ENCODE measurements around the gene FAT2.

DNA sequence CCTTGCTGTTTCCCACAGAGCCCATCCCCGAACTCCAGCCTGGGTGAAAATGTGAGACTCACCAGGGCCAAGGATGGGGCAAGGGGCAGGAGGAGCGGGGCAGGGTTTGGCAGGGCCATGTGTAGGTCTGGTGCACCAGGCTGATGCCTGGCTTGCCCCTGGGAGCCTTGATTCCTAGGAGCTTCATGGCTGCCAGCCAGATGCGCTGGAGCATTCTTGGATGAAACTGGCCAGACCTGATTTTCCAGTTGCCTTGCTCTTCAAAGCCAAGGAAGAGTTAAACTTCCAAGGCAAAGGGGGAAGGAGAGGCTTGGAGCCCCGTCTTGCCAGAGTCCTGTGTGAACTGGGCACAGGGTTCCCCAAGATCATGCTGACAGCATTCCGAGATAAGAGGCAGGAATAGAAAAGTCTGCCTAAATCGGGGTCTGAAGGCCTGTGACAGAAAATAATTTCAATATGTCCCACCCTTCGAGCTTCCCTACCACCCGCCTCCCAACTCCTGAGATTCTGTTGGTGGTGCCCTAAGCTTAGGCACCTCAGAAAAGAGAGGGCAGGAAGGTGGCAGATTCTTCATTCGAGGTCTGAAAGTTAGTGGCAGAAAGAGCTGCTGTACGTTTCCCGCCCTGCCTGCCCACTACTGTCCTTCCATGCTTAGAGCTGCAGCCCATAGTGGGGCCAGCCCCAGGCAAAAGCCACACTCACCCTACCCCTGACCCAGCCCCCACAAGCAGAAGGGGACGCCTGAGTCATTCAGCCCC, 20.4 kb downstream of the FAT2 start:
- TF ChIP-seq POLR2A (IDR thresholded peaks at IDR 0.05; ENCODE audit: low read depth, low read length) (no peak), SP1 (IDR thresholded peaks at IDR 0.05; ENCODE audit: low read depth, low read length) (no peak), JUND (IDR thresholded peaks at IDR 0.05; ENCODE audit: low read depth, low read length) (no peak), NFIC (IDR thresholded peaks at IDR 0.05; ENCODE audit: low read depth, low read length) (no peak), EZH2 (IDR thresholded peaks at IDR 0.05; ENCODE audit: borderline replicate concordance, control insufficient read depth, low read depth, low read length) (no peak), BMI1 (IDR thresholded peaks at IDR 0.05; ENCODE audit: borderline replicate concordance) (no peak), EP300 (IDR thresholded peaks at IDR 0.05; ENCODE audit: borderline replicate concordance in 1 of 2, control insufficient read depth in 1 of 2, low read depth in 2 of 2, low read length in 2 of 2) (no peak), SREBF2 (IDR thresholded peaks at IDR 0.05; ENCODE audit: low read length) (no peak)
- TF ChIP-seq, protein P1, sequence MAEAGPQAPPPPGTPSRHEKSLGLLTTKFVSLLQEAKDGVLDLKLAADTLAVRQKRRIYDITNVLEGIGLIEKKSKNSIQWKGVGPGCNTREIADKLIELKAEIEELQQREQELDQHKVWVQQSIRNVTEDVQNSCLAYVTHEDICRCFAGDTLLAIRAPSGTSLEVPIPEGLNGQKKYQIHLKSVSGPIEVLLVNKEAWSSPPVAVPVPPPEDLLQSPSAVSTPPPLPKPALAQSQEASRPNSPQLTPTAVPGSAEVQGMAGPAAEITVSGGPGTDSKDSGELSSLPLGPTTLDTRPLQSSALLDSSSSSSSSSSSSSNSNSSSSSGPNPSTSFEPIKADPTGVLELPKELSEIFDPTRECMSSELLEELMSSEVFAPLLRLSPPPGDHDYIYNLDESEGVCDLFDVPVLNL (IDR thresholded peaks at IDR 0.05; ENCODE audit: low read depth, low read length), result no peak
- TF ChIP-seq, protein P2, sequence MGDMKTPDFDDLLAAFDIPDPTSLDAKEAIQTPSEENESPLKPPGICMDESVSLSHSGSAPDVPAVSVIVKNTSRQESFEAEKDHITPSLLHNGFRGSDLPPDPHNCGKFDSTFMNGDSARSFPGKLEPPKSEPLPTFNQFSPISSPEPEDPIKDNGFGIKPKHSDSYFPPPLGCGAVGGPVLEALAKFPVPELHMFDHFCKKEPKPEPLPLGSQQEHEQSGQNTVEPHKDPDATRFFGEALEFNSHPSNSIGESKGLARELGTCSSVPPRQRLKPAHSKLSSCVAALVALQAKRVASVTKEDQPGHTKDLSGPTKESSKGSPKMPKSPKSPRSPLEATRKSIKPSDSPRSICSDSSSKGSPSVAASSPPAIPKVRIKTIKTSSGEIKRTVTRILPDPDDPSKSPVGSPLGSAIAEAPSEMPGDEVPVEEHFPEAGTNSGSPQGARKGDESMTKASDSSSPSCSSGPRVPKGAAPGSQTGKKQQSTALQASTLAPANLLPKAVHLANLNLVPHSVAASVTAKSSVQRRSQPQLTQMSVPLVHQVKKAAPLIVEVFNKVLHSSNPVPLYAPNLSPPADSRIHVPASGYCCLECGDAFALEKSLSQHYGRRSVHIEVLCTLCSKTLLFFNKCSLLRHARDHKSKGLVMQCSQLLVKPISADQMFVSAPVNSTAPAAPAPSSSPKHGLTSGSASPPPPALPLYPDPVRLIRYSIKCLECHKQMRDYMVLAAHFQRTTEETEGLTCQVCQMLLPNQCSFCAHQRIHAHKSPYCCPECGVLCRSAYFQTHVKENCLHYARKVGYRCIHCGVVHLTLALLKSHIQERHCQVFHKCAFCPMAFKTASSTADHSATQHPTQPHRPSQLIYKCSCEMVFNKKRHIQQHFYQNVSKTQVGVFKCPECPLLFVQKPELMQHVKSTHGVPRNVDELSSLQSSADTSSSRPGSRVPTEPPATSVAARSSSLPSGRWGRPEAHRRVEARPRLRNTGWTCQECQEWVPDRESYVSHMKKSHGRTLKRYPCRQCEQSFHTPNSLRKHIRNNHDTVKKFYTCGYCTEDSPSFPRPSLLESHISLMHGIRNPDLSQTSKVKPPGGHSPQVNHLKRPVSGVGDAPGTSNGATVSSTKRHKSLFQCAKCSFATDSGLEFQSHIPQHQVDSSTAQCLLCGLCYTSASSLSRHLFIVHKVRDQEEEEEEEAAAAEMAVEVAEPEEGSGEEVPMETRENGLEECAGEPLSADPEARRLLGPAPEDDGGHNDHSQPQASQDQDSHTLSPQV (IDR thresholded peaks at IDR 0.05), result no peak
- TF ChIP-seq, protein P3, sequence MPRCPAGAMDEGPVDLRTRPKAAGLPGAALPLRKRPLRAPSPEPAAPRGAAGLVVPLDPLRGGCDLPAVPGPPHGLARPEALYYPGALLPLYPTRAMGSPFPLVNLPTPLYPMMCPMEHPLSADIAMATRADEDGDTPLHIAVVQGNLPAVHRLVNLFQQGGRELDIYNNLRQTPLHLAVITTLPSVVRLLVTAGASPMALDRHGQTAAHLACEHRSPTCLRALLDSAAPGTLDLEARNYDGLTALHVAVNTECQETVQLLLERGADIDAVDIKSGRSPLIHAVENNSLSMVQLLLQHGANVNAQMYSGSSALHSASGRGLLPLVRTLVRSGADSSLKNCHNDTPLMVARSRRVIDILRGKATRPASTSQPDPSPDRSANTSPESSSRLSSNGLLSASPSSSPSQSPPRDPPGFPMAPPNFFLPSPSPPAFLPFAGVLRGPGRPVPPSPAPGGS (IDR thresholded peaks at IDR 0.05; ENCODE audit: borderline replicate concordance, insufficient read depth, low read depth, low read length, poor library complexity, severe bottlenecking), result no peak
